Fibroblast of skin of left biceps (primary cell): ENCODE data around the gene DPM2.

ENCODE experiments used
- DNase-seq, 2 experiments: peaks; one replicate each; pipeline ENCODE4 v3.0.0-alpha.2; 2013; ENCODE audit warnings: low read depth in 2 of 2

DPM2 gene

GRCh38 chr9:127918183-127919107 is 19.2 kb downstream of the DPM2 start:
- no peak for DNase-seq

- no peak for DNase-seq
Observed at GRCh38 chr9:127917603-127918002, 20.1 kb downstream of the DPM2 start.

- DNase-seq, result peak; percentile 76
Observed at GRCh38 chr9:127916720-127917581, 20.7 kb downstream of the DPM2 start, which contains the start of gene ST6GALNAC4. ST6GALNAC4 (minus strand) TSS chr9:127917041; CDS start chr9:127916419, 622 bp downstream.

DNA sequence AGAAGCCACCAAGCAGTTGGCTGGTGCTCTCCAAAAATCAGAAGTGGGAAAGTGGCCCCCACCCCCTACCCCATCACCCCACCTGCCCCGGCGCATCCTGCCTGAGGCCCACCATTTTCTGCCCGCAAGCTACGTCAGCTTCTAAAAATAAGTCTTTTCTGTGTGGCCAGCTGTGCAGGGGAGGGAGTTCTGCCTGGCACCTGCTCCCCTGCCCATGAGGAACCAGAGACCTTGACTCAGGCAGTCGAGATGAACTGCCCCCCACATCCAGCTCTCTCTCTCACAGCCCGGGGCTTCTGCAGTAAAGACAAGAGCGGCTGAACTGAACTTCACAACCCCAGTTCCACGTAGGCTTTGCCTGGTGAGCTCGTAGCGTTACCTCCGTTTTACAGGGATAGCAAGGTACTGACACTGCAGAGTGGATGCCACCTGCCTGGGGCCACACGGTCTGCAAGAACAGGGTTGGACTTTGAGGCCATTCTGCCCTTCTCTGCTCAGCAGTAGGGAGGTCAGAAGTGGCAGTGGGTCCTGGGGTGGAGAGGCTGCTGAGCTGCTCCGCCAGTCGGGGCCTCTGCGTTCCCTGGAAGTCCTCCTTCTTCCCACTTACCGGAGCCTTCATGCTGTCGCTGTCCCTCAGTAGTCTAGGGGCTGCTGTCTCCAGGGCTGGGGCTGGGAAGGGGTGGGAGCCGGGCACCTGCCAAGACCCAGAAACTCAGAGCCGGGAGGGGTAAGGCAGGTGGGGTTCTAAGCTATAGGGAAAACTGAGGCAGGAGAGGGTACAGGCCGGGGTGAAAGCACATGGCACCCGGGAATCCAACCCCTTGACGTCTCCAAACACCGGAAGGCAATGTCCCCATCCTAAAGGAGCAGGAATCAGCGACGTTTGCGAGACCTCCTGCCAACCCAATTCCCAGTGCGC is 21.6 kb downstream of the DPM2 start:
- DNase-seq, result no peak

GRCh38 chr9:127915325-127915752 is 22.3 kb downstream of the DPM2 start:
- DNase-seq, result no peak

- DNase-seq, result no peak
Observed at GRCh38 chr9:127913682-127914081, 24.0 kb downstream of the DPM2 start.

- DNase-seq, result no peak
Observed at GRCh38 chr9:127912882-127913281, 24.8 kb downstream of the DPM2 start.

GRCh38 chr9:127912296-127912695 is 25.4 kb downstream of the DPM2 start:
- no peak for DNase-seq

GRCh38 chr9:127910613-127911205 is 26.9 kb downstream of the DPM2 start:
- DNase-seq, result no peak

DNA sequence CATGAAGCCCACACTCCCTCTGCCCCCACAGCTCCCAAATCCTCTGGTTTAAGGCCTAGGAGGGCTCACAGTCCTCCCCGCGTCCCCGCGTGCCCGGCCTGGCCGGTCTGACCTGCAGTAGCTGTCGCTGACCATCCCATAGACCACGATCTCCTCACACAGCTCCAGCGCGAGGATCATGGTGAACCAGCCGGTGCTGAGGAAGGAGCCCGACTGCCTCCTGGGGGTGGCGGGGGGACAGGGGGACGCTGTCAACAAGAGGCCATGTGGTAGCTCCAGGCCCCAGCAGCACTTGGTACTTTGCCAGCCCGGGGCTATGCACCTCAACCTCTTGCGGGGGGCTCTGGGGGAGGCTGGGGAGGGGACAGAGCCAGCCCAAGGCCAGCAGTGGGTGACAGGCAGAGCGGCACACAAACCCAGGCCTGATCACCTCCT is 27.8 kb downstream of the DPM2 start:
- no peak for DNase-seq

DNA sequence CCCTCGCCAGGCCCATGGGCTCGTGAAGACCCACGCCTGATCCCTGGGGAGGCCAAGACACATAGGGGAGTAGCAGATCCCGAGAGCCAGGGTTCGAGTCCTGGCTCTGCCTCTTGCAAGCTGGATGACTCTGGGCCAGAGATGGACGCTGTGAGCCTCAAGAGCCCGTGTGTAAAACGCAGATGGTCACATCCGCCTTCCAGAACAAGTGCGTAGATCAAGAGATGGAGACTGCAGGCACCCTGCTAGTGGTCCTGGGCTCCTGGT is 29.1 kb downstream of the DPM2 start:
- no peak for DNase-seq

DNA sequence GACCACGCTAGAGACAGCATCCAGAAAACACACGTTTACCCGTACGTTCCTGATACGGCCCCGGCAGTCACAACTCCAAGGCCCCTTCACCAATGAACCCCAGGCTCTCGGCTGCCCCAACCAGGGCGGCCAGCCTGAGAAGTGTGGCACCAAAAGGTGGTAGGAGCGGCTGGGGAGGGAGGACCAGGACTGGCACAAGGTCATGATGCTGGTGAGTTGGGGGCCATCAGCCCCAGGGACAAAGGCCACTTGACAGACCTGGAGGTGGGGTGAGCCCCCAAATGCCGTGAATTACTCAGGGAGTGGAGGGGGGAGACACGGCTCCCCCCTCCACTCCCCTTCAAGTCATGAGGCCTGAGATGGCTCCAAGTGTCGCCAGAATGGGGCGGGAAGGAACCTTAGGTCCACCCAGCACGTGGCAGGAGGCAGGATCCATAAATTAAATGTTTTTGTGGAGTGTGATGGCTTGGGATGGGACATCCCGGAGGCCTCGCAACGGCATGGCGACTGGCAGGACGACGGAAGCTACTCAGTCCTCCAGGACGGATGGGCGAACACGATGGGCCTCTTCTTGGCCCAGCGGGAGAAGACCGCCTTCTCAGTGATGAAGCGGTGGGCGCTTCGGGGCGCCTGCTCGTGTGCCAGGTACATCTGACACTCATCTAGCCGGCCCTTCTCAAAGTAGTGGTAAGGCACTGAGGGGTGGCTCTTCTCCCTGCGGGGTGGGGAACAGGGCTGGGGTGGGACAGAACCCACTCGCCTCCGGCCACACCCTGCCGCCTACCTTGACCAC is 29.6 kb downstream of the DPM2 start:
- no peak for DNase-seq

- DNase-seq, result no peak
Observed at GRCh38 chr9:127905788-127906191, 31.9 kb downstream of the DPM2 start.

DNA sequence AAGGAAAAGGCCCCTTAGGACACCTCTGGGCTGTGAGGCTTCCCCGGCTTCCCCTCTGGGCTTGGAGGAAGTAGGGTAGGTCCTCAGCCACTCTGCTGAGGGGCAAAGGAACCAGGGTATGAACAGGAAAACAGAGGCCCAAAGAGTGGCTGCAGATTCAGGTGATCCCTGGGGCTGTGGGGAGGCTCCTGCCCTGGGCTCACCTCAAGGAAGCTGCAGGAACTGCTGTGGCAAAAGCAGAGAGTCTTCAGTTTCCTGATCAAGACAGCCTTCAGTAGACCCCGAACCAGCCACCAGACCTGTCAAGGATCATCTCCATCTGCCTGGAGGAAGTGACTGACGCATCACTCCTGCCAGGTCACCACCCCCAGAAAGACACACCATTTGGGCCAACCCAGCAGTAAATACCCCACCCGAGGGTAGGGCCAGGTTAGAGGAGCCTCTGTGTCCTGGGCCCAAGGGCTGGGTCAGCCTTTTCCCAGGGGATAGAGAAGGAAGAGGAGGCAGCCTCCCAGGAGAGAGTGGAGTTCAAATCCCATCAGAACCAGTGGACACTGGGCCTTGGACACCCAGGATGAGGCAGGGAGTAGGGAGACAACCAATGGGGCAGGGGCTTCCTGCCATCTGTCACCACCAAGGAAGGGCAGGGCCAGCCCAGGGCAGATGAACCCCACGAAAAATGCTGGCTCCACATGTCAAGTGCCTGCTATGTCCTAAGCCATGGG is 32.5 kb downstream of the DPM2 start:
- DNase-seq, result no peak

- DNase-seq, result no peak
Observed at GRCh38 chr9:127904561-127905003, 33.1 kb downstream of the DPM2 start.

DNA sequence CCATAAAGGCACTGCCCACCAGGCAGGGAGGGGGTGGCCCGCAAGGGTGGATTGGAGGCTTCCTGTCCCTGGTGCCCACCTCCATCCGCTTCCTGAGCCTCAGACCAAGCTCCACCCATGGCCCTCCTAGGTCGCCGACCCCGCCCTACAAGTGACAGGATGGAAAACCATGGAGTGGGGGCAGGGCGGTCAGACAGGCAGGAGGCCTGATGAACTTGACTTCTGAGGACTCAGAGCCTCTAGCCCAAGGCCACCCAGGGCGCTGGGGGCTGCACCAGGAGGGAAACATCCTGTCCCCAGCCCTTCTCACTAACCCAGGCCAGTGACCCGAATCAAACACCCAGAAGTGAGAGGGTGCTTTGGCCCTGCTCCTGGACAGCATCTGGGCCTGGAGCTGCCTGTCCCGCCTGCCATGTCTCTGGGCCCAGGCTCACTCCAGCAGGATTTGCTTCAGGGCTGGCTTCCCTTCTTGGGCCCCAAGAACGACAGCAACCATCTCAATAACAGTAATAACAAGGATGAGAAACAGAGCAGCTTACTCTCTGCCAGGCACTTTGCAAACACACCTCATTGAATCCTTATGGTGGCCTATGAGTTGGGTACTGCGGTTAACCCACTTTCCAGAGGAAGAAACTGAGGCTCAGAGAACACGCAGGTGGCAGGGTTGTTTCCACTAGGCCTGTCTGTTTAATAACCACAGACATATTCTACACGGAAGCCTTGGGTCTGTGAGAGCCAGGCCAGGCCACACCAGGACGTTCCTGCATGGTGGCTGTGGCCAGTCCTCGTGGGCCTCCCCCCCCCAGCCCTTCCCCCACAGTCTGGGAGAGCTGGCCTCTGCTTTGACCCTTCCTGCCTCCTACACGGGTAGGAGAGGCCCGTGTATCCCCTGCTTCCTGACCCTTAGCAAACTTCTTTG is 33.8 kb downstream of the DPM2 start:
- no peak for DNase-seq

- peak in 1 of 2 experiments; percentile 51 for DNase-seq
Observed at GRCh38 chr9:127899128-127899943, 38.3 kb downstream of the DPM2 start, which contains the start of gene ST6GALNAC6. ST6GALNAC6 (minus strand) TSS chr9:127899603; CDS start chr9:127897981, 1,622 bp downstream.
